NT2/D1 (cell line): ENCODE measurements around the gene NDN.

Experiments
- YY1 ChIP-seq: IDR thresholded peaks from 2 replicates; pipeline ENCODE4 v1.6.1; 2011; ENCODE audit not compliant: insufficient read length, insufficient read depth
- ZNF274 ChIP-seq: IDR thresholded peaks from 2 replicates; pipeline ENCODE4 v1.6.1; 2011; ENCODE audit warnings: mild to moderate bottlenecking, low read depth, low read length

GRCh38 chr15:23695282-23695681 is 8.2 kb upstream of the NDN start:
- TF ChIP-seq YY1, result no peak
- no peak for TF ChIP-seq ZNF274
